Stimulated activated CD4-positive, alpha-beta T cell treated with anti-CD3 and anti-CD28 coated beads, Interleukin-4, amount 100 ng/mL, for 4 hours (primary cell): ENCODE measurements around the gene NID1.
"Not testable (repeated sequence)": the region's sequence is repeated elsewhere in the genome, so short reads cannot be mapped to it uniquely, and the experiment has no call there.

Experiments
- DNase-seq, 2 experiments: peaks; one replicate each; pipeline ENCODE4 v3.0.0-alpha.2; 2020

Gene NID1

GRCh38 chr1:235992868-235993267 is 72.0 kb downstream of the NID1 start:
- DNase-seq: no peak

GRCh38 chr1:235992346-235992745 is 72.5 kb downstream of the NID1 start:
- DNase-seq: no peak

- no peak for DNase-seq
Measured at GRCh38 chr1:235990330-235990795, 74.5 kb downstream of the NID1 start.

GRCh38 chr1:235989105-235989504 is 75.8 kb downstream of the NID1 start:
- no peak for DNase-seq

- no peak for DNase-seq
Measured at GRCh38 chr1:235986869-235987268, 78.0 kb downstream of the NID1 start.

GRCh38 chr1:235984041-235984825 is 80.7 kb downstream of the NID1 start:
- DNase-seq: no peak

- DNase-seq: no peak
Measured at GRCh38 chr1:235980976-235981375, 83.9 kb downstream of the NID1 start.

GRCh38 chr1:235979716-235980333 is 85.1 kb downstream of the NID1 start:
- DNase-seq: no peak

- DNase-seq: no peak
Measured at GRCh38 chr1:235979176-235979575, 85.7 kb downstream of the NID1 start.

- no peak for DNase-seq
Measured at GRCh38 chr1:235976490-235976889, 88.4 kb downstream of the NID1 start.

- no peak for DNase-seq
Measured at GRCh38 chr1:235974616-235975015, 90.3 kb downstream of the NID1 start.

- DNase-seq: not testable (repeated sequence)
Measured at GRCh38 chr1:235972691-235973090, 92.2 kb downstream of the NID1 start.

GRCh38 chr1:235972311-235972689 is 92.6 kb downstream of the NID1 start:
- no peak for DNase-seq

GRCh38 chr1:235971571-235972310 is 93.1 kb downstream of the NID1 start:
- DNase-seq: peak; percentile 81 to 87

GRCh38 chr1:235971020-235971419 is 93.9 kb downstream of the NID1 start:
- no peak for DNase-seq

GRCh38 chr1:235968831-235969230 is 96.1 kb downstream of the NID1 start:
- no peak for DNase-seq

- DNase-seq: not testable (repeated sequence)
Measured at GRCh38 chr1:235966134-235966533, 98.8 kb downstream of the NID1 start.

- DNase-seq: no peak
Measured at GRCh38 chr1:235960809-235961208, 104.1 kb downstream of the NID1 start.

- no peak for DNase-seq
Measured at GRCh38 chr1:235958021-235958420, 106.9 kb downstream of the NID1 start.

GRCh38 chr1:235955777-235956176 is 109.1 kb downstream of the NID1 start:
- no peak for DNase-seq

- DNase-seq: peak; percentile 6 to 19
Measured at GRCh38 chr1:235954306-235955283, 110.3 kb downstream of the NID1 start.

GRCh38 chr1:235953801-235954200 is 111.1 kb downstream of the NID1 start:
- no peak for DNase-seq
